ENCODE data around the gene CBX1.

CBX1 gene

GRCh38 chr17:48025040-48025903 is 76.0 kb downstream of the CBX1 start:
- peak; percentile 81 for TF ChIP-seq CTCF (IDR thresholded peaks at IDR 0.05; ENCODE audit: low read depth, low read length)
- peak overlapping the region; percentile 53 for H3K4me3 ChIP-seq (ENCODE audit: low read depth, low read length)
- peak; percentile 97 for DNase-seq (ENCODE audit: low read depth, low spot score)
- in situ Hi-C loops (cut with HindIII; ENCODE audit: low sequenced_read_pairs) = no loop called here

- DNase-seq (ENCODE audit: low read depth, low spot score) = no peak
- in situ Hi-C loops (cut with HindIII; ENCODE audit: low sequenced_read_pairs) = no loop called here
Measured at GRCh38 chr17:48024149-48025039, 76.9 kb downstream of the CBX1 start.

GRCh38 chr17:48023400-48024148 is 77.7 kb downstream of the CBX1 start:
- in situ Hi-C loops (cut with HindIII; ENCODE audit: low sequenced_read_pairs) = no loop called here
- TF ChIP-seq CTCF (IDR thresholded peaks at IDR 0.05; ENCODE audit: low read depth, low read length) = no peak
- peak overlapping the region; percentile 41 for H3K4me3 ChIP-seq (ENCODE audit: low read depth, low read length)
- DNase-seq (ENCODE audit: low read depth, low spot score) = peak; percentile 59

More at GRCh38 chr17:48024149-48025039, 76.9 kb downstream of the CBX1 start:
- no peak for TF ChIP-seq CTCF (IDR thresholded peaks at IDR 0.05; ENCODE audit: low read depth, low read length)
- peak overlapping the region; percentile 41 for H3K4me3 ChIP-seq (ENCODE audit: low read depth, low read length)

- DNase-seq (ENCODE audit: low read depth, low spot score) = no peak
- in situ Hi-C loops (cut with HindIII; ENCODE audit: low sequenced_read_pairs) = no loop called here
- H3K4me3 ChIP-seq (ENCODE audit: low read depth, low read length) = no peak overlapping the region
- TF ChIP-seq CTCF (IDR thresholded peaks at IDR 0.05; ENCODE audit: low read depth, low read length) = no peak
Measured at GRCh38 chr17:48022901-48023300, 78.4 kb downstream of the CBX1 start.

- in situ Hi-C loops (cut with HindIII; ENCODE audit: low sequenced_read_pairs) = no loop called here
- DNase-seq (ENCODE audit: low read depth, low spot score) = no peak
- TF ChIP-seq CTCF (IDR thresholded peaks at IDR 0.05; ENCODE audit: low read depth, low read length) = no peak
- H3K4me3 ChIP-seq (ENCODE audit: low read depth, low read length) = no peak overlapping the region
Measured at GRCh38 chr17:48021934-48022333, 79.3 kb downstream of the CBX1 start.
